ENCODE results near the gene PEX6. TPM values are rescaled to one million over a fixed set of nuclear protein-coding genes. Genes with fewer than 3 reads are reported as not detected.
"Not testable (repeated sequence)": the region's sequence is repeated elsewhere in the genome, so short reads cannot be mapped to it uniquely, and the experiment has no call there.

The PEX6 gene
- total RNA-seq, 1 experiment from 2014 or later: 15.6 TPM

- Mint-ChIP-seq H3K4me3 (no peak overlapping the region), H3K36me3 (ENCODE audit: insufficient read depth in 1 of 3, low read depth in 3 of 3) (peaks cover 2 to 29% (median 14%) of the 10 kb centered on the region in 3 experiments; a peak in 6 of 7 replicates), H3K27ac (no peak overlapping the region), H3K27me3 (ENCODE audit: low read depth) (no peaks in the 10 kb centered on the region), H3K9me3 (no peaks in the 10 kb centered on the region), H3K4me1 (peaks cover 4 to 11% of the 10 kb centered on the region in 2 experiments; a peak in 3 of 4 replicates)
- no CpG with 5 or more reads among the region's 8 CpGs for WGBS (ENCODE audit: extremely low coverage, insufficient read length, low lambda C conversion rate)
- H3K79me2 ChIP-seq (ENCODE audit: insufficient read depth, low read length): no peaks in the 10 kb centered on the region
- no peak overlapping the region for H3T11ph ChIP-seq (ENCODE audit: low read length)
- no peak overlapping the region for H3K4ac ChIP-seq (ENCODE audit: low read depth, low read length)
- H4K91ac ChIP-seq (ENCODE audit: insufficient read length, low read depth, low read length): no peak overlapping the region
- no peaks in the 10 kb centered on the region for H3K23me2 ChIP-seq (ENCODE audit: insufficient read length, low read depth, low read length, poor library complexity, severe bottlenecking)
- no peak overlapping the region for H3K27ac ChIP-seq (ENCODE audit: insufficient read length, low read depth, low read length)
- H3K79me1 ChIP-seq (ENCODE audit: insufficient read depth, low read depth, low read length, poor library complexity, severe bottlenecking): no peaks in the 10 kb centered on the region
- no peak overlapping the region for H4K8ac ChIP-seq (replicated peaks; ENCODE audit: insufficient read length, low read depth, low read length)
- H2BK20ac ChIP-seq (ENCODE audit: low read depth, low read length, poor library complexity, severe bottlenecking): no peak overlapping the region
- H3K27me3 ChIP-seq (ENCODE audit: insufficient read depth, low read length): no peaks in the 10 kb centered on the region
- H3K4me1 ChIP-seq (ENCODE audit: insufficient read depth, low read length): no peaks in the 10 kb centered on the region
- no peak for DNase-seq
- H3K56ac ChIP-seq (ENCODE audit: insufficient read length, low read depth, low read length): no peak overlapping the region
- no peak overlapping the region for H3K14ac ChIP-seq (ENCODE audit: insufficient read depth, low read length)
- H3K18ac ChIP-seq (ENCODE audit: insufficient read length, low read depth, low read length): no peak overlapping the region
- H2BK12ac ChIP-seq (ENCODE audit: insufficient read length, low read depth, low read length): no peak overlapping the region
- TF ChIP-seq CTCF (conservative IDR thresholded peaks at IDR 0.05): no peak
- H2AK5ac ChIP-seq (ENCODE audit: insufficient read length, low read length): no peak overlapping the region
- H4K5ac ChIP-seq (ENCODE audit: insufficient read length, low read depth, low read length): no peak overlapping the region
- H2BK15ac ChIP-seq (ENCODE audit: low read depth, low read length): no peak overlapping the region
- no peak overlapping the region for H2BK5ac ChIP-seq (ENCODE audit: insufficient read length, low read length)
- H3K4me2 ChIP-seq (ENCODE audit: insufficient read depth, insufficient read length, low read length): no peak overlapping the region
- H2AFZ ChIP-seq (ENCODE audit: low read length): no peak overlapping the region
- no peak overlapping the region for H3K23ac ChIP-seq (ENCODE audit: insufficient read length, low read depth, low read length)
- H3K9me3 ChIP-seq (ENCODE audit: control insufficient read depth, low read depth, low read length): no peaks in the 10 kb centered on the region
- H2BK120ac ChIP-seq (ENCODE audit: low read depth, low read length, poor library complexity, severe bottlenecking): no peak overlapping the region
- H3K9ac ChIP-seq (ENCODE audit: extremely low read depth, insufficient read length, low read length): no peak overlapping the region
- no peaks in the 10 kb centered on the region for H4K20me1 ChIP-seq (ENCODE audit: control insufficient read depth, insufficient read depth, insufficient read length)
These were observed 22.9 kb upstream of the PEX6 start for GRCh38 chr6:43001843-43002242.

GRCh38 chr6:42998205-42998604, 19.2 kb upstream of the PEX6 start:
- H3K23me2 ChIP-seq (ENCODE audit: insufficient read length, low read depth, low read length, poor library complexity, severe bottlenecking); H3K27me3 ChIP-seq (ENCODE audit: insufficient read depth, low read length); H3K27ac ChIP-seq (ENCODE audit: insufficient read length, low read depth, low read length); H3K4ac ChIP-seq (ENCODE audit: low read depth, low read length); H4K8ac ChIP-seq (replicated peaks; ENCODE audit: insufficient read length, low read depth, low read length); H2AFZ ChIP-seq (ENCODE audit: low read length); H3K79me1 ChIP-seq (ENCODE audit: insufficient read depth, low read depth, low read length, poor library complexity, severe bottlenecking); H4K91ac ChIP-seq (ENCODE audit: insufficient read length, low read depth, low read length); H3T11ph ChIP-seq (ENCODE audit: low read length); H2BK20ac ChIP-seq (ENCODE audit: low read depth, low read length, poor library complexity, severe bottlenecking); H3K9me3 Mint-ChIP-seq; H2BK5ac ChIP-seq (ENCODE audit: insufficient read length, low read length); H3K14ac ChIP-seq (ENCODE audit: insufficient read depth, low read length); H3K23ac ChIP-seq (ENCODE audit: insufficient read length, low read depth, low read length); H4K5ac ChIP-seq (ENCODE audit: insufficient read length, low read depth, low read length); H2BK120ac ChIP-seq (ENCODE audit: low read depth, low read length, poor library complexity, severe bottlenecking); H3K27ac Mint-ChIP-seq; H3K56ac ChIP-seq (ENCODE audit: insufficient read length, low read depth, low read length); H3K4me3 Mint-ChIP-seq; H3K27me3 Mint-ChIP-seq (ENCODE audit: low read depth); H3K79me2 ChIP-seq (ENCODE audit: insufficient read depth, low read length); H3K4me2 ChIP-seq (ENCODE audit: insufficient read depth, insufficient read length, low read length); H2BK12ac ChIP-seq (ENCODE audit: insufficient read length, low read depth, low read length); H3K9ac ChIP-seq (ENCODE audit: extremely low read depth, insufficient read length, low read length); H3K4me1 ChIP-seq (ENCODE audit: insufficient read depth, low read length); H3K9me3 ChIP-seq (ENCODE audit: control insufficient read depth, low read depth, low read length); DNase-seq; H2BK15ac ChIP-seq (ENCODE audit: low read depth, low read length); H3K18ac ChIP-seq (ENCODE audit: insufficient read length, low read depth, low read length); H4K20me1 ChIP-seq (ENCODE audit: control insufficient read depth, insufficient read depth, insufficient read length); H2AK5ac ChIP-seq (ENCODE audit: insufficient read length, low read length): not testable (repeated sequence)
- Mint-ChIP-seq H3K4me1 (peaks cover 4 to 11% of the 10 kb centered on the region in 2 experiments; a peak in 3 of 4 replicates), H3K36me3 (ENCODE audit: insufficient read depth in 1 of 3, low read depth in 3 of 3) (peaks cover 2 to 21% (median 13%) of the 10 kb centered on the region in 3 experiments; a peak in 4 of 7 replicates)
- no CpG with 5 or more reads among the region's 9 CpGs for WGBS (ENCODE audit: extremely low coverage, insufficient read length, low lambda C conversion rate)
